Stimulated activated CD8-positive, alpha-beta memory T cell treated with anti-CD3 and anti-CD28 coated beads, Interleukin-7, amount 100 ng/mL, for 4 hours (primary cell): ENCODE results near the gene MNX1.

Experiments used
- DNase-seq, 2 donors: peaks; one replicate each; pipeline ENCODE4 v3.0.0-alpha.2; 2020; ENCODE audit warnings: low read depth in 2 of 2

Gene MNX1

DNA sequence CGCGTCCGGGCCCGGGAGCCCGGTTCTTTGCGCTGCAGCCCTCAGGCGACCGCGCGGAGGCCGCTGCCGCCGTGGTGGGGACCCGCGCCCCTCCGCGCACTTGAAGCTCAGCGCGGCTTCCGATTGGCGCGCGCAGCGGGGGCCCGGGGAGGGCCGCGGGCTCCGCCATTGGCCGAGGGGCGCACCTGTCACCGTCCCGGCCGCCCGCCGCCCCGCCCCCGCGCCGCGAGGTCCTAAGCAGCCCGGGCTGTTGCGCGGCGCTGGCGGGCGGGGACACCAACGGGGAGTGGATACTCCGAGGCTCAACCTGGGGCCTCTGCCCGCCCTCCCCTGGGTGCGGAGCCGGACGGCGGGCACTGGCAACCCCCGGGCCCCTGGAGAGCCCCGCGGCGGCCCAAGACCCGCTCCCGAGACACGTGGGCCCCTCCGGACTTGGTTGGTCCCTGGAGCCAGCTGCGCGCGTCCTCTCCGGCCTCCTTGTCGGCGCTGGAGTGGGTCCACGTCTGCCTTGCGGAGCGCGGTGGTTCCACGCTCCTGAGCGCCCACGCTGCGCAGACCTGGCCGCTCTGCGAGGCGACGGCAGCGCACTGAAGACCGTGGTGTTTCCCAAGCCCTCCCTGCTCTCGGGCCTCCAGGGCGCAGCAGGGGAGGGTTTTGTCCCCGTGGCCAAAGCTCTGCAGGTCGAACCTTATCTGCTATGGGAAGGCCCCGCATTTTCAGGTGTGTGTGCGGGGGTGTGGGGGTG, at the start of gene MNX1:
MNX1 (minus strand) TSS at position 76 of the 745 bp plus-strand sequence. CDS start 313 bp downstream, outside the sequence.
- no peak for DNase-seq

DNA sequence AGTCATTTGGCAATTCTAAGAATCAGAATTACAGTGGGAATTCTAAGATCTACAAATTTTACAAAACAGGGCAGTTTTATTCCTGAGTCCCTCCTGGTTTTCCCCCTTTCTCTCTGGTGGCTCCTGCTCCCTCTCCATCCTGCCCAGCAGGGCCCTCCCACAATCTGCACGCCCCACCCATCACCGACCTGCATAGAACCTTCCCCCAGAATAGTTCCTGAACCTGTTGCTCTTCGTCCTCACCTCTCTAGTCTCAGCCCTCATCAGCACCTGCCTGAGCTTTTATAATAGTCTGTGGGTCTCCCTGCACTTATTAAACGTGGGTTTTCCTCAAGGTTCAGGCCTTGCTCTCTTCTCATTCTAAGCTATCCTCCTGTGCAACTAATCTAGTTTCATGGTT, 49.1 kb upstream of the MNX1 start:
- DNase-seq = no peak

DNA sequence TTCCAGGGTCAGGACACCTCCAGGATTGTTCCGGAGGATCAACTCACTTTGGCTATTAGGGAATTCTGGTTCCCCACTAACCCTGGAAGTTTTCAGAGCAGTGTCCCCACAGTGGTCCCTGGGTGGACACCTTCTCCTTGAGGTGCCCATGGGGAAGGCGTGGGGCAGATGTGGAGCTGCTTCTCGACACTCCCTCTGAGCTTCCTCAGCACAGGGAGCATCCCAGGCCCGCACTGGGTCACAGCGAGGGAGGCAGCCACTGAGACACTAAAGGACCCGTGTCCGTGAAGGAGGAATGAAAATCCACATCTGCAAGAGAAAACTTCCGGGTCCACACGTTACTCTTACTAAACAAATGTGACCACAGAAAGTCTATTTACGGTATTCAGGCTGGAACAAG, 48.2 kb upstream of the MNX1 start:
- DNase-seq = no peak

DNA sequence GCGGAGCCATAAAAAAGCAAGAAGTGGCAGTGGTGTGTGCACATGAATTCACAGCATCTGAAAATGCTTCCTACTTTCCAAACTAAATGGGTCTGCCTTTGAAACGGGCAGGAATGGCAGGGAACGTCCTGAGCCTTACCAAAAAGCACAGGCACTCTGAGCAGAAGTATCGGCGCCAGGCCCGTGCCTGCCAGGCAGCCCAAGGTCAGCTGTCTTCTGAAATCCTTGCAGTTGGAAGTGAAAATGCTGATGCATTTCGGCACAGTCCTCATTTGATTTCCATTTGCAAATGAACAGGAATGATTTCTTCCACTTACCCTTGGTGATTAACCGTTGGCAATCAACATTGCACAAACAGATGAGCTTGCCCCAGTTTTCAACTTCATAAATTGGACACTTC, 47.6 kb upstream of the MNX1 start:
- DNase-seq = no peak

DNA sequence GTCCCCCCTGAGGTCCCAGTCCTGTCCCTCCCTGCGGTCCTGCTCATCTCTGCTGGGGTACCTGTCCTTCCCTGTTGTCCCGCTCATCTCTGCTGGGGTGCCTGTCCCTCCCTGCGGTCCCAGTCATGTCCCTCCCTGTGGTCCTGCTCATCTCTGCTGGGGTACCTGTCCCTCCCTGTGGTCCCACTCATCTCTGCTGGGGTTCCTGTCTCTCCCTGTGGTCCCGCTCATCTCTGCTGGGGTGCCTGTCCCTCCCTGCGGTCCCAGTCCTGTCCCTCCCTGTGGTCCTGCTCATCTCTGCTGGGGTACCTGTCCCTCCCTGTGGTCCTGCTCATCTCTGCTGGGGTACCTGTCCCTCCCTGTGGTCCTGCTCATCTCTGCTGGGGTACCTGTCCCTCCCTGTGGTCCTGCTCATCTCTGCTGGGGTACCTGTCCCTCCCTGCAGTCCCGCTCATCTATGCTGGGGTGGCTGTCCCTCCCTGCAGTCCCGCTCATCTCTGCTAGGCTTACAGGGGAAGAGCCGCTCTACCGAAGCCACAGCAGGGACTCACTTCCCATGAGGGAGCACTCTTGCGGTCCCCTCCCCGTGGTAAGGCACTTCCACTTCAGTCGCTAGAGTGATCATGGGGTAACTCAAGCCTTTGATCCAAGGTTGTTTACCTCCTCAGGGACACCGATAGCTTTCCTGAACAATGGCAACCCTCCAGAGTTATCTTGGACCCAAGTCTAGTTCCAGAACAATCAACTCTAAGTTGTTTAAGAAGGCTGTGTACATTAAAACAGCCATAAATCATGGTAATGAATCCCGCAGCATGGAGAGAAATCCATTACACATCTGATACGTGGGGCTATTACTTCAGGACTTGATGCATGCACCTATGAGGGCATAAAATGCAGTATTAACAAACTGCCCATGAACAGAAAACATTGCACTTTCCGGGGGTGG, 46.8 kb upstream of the MNX1 start:
- DNase-seq = no peak

DNA sequence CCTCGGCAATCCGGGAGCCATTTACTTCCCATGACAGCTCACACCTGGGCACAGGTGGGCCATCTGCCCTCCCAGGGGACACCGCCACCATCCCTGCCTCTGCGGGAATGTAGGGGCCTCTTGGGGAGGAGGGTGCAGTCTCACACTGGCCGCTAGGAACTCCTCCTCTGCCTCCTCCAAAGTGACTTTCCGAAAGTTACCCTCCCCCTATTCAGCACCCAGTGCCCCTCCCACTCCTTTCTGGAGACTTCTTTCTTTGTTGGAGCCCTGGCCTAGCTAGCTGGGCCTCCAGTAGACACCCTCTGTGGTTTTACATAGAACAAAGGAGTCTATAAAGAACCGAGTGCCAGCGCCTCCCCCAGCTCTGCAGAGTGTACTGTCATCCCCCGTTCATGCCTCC, 45.8 kb upstream of the MNX1 start:
- no peak for DNase-seq

DNA sequence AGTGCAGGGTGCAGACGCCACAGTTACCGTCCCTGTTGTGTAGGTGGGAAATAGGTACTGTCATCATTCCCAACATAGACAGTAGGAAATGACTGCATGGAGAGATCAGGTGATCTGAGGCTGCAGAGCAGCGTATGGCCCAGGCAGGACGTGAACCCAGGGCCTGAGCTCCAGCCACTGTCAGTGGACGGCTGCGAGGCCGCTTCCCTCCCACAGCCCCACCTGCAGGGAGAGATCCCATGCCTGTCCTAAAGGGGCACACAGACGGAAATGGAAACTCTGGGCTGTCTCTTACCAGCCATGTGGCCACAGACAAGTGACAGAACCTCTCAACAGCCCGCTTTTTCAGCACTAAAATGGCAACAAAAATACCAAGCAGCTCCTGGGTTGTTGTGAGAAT, 44.5 kb upstream of the MNX1 start:
- no peak for DNase-seq

DNA sequence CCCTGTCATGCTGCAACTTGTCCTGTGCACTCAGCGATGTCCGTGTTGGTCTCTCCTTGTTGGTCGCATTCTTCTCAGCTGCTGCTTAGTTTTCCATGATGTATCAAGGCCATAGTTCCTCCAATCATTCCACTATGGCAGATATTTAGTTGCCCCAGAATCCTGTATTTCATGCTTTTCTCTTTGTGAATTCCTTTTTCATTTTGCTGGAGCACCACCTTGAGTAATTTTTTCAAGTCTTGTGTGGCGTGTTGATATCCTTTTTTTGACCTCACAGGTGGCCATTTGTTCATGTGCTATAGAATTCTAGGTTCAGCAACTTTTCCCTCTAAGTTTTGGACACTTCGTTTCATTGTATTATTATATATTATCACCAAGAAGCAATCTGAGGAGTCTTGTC, 42.7 kb upstream of the MNX1 start:
- DNase-seq = no peak

DNA sequence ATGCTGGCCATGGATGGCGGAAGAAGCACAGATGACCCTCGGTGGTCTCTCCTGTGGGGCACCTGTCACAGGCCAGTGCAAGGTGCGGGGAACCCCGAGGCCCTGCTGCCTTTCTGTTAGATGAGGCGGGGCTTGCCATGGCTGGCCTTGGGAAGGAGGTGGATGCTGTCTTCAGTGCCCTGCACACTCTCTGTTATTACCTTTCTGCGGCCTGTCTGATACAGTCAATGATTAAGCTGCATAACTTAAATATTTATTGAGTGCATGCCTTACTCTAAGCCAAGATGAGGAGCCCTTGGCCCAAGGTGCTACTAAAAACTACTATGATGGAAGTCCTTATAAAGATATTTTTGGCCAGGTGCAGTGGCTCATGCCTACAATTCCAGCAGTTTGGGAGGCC, 36.7 kb upstream of the MNX1 start:
- no peak for DNase-seq

DNA sequence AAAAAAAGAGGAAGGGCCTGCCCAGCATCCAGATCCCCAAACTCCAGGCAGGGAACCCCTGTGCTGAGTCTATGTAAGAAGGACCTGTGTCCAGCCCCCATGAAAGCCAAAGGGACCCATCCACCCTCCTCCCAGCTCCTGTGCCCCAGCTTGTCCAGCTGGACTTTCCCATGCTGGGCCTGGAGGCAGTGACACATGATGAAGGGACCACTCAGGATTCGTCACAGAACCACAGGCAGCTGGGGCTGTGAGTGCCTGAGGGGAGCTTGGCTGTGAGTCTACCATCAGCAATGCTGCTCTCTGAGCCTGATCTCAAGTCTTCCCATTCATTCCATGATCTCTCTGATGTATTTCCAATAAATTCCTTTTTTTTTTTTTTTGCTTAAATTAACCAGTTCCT, 36.2 kb upstream of the MNX1 start:
- no peak for DNase-seq

DNA sequence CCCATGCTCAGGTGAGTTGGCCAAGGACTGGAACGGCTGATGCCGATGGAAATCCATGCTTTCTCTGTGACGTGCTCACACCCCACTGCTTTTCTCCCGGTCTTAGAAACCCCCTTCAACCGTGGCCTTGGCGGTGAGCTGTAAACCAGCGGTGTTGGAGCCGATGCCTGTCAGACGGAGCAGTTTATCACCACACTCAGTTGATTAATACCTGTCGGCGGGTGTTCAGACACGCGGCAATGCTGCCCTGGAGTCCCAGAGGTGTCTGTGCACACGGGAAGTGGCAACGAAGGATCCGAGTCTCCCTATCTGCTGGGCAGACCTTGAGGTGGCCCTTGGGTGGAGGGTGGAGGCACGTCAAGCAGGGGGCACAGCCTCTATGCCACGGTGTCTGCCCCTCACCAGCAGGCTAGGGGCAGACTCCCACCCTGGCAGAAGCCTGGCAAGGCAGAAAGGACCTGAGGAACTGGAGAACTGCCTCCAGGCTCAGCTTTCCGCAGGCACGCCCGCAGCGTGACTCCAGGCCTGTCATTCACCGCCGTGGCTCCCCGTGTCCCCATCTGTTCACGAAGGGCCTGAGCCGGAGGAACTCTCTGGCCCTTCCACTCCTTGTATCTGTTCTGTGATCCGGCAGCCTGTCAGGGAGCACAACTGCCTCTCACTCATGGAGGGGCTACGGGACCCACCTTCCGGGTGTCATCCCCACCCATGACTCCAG, 34.6 kb upstream of the MNX1 start:
- no peak for DNase-seq

DNA sequence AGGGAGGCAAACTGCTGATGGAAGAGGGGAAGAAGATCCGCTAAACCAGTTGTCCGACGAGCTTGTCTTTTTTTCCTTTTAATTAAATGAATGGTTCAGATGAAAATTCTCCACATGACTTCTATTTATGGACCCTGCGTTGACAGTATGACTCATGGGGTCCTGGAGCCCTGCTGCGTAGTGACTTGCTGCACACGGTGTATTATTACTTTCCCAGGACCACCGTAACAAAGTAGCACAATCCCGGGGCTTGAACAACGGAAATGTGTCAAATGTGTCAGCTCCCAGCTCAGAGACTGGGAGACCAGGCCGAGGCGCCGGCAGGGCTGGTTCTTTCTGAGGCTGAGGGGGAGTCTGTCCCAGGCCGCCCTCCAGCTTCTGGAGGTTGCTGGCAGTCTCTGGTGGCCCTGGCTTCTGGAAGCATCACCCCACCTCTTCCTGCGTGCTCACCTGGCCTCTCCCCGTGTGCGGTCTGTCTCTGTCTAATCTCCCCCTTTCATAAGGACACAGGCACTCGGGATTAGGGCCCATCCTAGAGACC, 33.8 kb upstream of the MNX1 start:
- DNase-seq = no peak

DNA sequence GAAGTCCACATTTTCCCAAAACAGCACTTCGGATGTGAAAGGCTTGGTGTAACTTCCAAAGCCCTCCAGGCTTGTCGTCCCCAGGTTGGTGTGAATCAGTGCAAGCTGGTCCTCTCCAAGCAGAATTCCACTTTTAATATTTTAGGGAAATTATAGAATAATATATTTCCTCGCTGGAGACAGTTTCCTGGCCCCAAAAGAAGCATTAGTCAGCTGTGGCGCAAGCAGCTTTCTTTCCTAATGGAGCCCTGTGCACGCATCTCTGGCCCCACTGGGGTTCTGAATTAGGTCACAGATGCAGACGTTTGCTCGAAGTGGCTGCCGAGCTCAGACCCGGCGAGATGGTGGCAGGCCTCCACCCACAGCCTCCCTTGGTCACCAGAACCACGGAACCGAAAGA, 33.3 kb upstream of the MNX1 start:
- no peak for DNase-seq

DNA sequence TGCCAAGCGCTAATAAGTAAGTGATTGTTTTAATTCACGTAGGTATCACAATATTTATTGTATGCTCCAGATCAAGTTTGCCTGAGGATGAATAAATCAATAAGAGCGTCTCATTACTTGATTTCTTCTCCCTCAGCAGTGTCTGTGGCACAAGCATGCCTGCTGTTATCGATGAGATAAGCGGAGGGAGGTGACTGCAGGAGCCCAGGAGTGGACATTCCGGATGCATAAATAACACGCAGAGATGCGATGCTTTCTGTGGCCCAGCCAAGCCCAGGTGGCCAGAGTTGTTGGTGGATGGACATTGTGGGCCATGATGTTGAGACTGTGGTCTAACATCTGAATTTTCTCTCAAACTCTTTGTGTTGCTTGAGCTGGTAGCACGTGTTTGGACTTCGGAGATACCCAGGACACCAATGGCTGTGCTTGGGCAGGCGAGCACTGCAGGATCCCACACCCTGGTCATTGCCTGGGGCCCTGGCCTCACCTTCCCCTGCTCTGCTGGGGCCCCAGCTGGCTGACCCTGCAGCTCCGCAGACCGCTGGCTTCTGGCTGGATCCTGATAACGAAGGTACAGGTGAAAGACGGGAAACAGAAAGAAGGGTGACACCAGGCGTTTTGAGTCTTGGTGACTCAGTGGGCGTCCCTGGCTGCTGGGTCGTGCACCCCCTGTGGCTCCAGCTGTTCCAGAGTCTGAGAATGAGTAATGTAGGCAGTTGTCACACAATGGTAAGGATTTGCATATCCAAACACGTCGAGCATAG, 31.2 kb upstream of the MNX1 start:
- no peak for DNase-seq

DNA sequence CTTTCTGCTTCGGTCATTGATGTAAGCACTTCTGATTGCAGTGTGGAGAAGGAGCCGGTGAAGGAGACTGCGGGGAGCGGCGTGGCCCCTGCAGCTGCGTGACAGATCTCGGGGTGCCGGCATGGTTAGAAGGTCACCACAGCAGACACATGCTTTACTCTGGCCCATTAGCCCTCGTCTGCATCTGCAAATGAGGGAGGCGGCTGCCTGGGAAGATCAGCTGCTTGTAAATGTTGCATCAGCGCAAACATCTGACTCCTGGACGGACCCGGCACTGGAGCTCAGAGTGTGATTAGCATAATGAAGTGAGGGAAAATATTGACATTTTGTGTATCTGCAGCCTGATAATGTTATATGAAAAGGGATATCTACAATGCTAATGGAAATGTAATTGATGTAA, 30.5 kb upstream of the MNX1 start:
- no peak for DNase-seq

DNA sequence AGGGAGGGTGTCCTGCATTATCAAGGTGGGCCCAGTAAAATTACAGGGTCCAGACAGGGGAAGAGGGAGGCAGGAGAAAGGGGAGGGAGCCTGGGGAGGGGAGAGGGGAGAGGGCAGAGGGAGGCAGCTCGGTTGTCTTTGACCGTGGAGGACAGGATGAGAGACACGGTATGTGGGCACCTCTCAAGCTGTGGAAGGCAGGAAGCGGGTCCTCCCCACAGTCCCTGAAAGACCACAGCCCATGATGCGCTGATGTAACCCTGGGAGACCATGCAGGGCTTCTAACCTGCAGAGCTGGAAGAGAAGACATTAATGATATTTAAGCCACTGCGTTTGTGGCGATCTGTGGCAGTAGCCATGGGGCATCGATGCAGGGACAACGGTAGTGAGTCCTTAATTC, 27.2 kb upstream of the MNX1 start:
- DNase-seq = no peak

DNA sequence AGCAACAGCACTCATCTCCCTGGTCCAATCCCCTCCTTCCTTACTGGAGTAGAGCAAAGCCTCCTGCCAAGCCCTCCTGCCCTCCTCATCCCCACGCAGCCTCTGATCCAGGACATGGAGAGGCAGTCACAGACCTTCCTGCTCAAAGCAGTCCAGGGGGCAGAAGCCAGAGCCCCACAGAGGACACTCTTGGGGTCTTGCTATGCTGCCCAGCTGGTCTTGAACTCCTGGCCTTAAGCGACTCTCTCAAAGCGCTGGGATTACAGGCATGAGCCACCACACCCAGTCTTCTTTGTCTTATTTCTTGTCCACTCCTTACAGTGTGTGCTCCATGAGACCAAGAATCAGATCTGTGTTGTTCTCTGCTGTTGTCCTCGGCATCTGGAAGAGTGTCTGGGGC, 26.6 kb upstream of the MNX1 start:
- DNase-seq = no peak

DNA sequence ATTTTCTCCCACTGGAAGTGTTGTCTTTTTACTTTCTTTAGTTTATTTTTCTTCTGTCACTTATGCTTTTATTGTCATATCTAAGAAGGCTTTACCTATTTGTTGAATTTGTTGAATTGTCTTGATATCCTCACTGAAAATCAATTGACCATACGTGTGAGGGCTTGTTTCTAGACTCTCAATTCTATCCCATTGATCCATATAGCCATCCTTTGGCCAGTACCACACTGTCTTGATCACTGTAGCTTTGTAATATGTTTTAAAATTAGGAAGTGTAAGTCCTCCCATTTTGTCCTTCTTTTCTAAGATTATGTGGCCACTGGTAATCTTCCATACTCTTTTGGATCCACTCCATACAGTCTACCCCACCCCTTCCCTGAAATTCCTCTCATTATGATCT, 25.5 kb upstream of the MNX1 start:
- no peak for DNase-seq

DNA sequence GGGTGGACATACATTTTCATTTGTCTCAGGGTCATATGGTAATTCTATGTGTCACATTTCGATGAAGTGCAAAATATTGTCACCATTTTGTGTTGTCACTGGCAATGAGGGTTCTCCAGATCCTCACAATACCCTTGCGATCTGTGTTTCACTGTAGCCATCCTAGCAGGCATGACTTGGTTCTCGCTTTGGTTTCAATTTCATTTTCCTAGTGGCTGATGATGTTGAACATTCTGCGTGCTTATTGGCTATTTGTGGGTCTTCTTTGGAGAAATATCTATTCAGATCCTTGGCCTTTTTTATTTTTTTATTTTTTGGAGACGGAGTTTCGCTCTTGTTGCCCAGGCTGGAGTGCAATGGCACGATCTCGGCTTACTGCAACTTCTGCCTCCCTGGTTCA, 24.8 kb upstream of the MNX1 start:
- no peak for DNase-seq

DNA sequence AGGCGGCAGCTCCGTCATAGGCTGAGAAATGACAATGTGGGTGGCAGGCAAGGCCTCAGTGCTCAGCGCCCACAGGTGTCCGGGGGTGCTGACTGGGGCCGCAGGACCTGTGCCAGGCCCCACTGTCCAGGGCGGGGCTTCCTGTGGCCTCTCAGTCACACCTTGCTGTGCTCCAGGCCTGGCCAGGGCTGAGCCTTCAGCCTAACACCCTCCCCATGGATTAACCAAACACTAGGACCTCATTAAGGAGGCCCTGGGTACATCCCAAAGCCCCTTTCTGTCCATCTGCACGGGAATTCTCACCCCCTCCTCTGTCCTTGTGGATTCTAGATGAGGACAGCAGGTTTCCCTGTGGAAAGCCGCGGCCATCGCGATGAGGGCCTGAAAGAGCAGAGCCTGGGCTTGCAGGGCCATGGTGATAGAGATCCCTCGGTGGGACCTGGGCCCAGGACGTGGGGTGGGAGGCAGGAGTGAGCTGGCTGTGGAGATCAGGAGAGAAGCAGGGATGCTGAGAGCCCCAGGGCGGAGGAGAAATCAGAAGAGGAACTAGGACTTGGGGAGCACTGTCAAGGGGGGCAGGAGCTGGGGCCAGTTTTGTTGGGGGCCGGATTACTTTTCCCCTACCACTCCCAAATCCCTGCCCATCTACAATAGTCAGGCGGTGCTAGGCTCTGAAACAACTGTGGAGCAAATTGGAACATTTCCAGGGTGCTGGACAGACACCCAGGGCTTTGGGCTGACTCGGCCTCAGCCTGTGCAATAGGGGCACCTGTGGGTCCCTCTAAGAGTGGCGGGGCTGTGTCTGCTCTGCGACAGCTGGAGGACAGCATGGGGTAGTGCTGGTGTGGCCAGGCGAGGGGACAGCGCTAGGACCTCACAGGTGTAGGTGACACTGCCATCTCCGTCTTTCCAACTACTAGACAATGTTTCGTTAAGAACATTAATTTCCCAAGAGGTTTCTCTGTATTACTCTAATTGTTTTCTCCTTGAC, 23.3 kb upstream of the MNX1 start:
- no peak for DNase-seq
